ENCODE data around the gene TIGD2. TPM values are rescaled to one million over a fixed set of nuclear protein-coding genes. Genes with fewer than 3 reads are reported as not detected.

Gene TIGD2
- polyA plus RNA-seq, 1 donor (not counting 4 experiments of a cell fraction or from before 2014, with no cell fraction given), result 5.3 TPM

- no peak for FAIRE-seq
- H3K27me3 ChIP-seq (ENCODE audit: control insufficient read depth, extremely low read depth, insufficient read depth, low read length), result no peaks in the 10 kb centered on the region
- no peak overlapping the region for H2AFZ ChIP-seq (ENCODE audit: control insufficient read depth, low read length)
- no peaks in the 10 kb centered on the region for H3K9me1 ChIP-seq (ENCODE audit: control insufficient read depth, extremely low read depth, insufficient read depth, low read length)
- H3K4me2 ChIP-seq (ENCODE audit: control insufficient read depth, extremely low read depth, insufficient read depth, low read depth, low read length), result no peak overlapping the region
- H3K9ac ChIP-seq (ENCODE audit: control insufficient read depth, extremely low read depth, insufficient read depth, low read length), result no peak overlapping the region
- no peaks in the 10 kb centered on the region for H3K79me2 ChIP-seq (ENCODE audit: control insufficient read depth, insufficient read depth, low read length)
- no peak for DNase-seq (ENCODE audit: low read depth, low spot score)
- dilution Hi-C loops (cut with MboI; ENCODE audit: extremely low pct_ligation_motif_present, low sequenced_read_pairs), result no loop called here
- H3K4me1 ChIP-seq (ENCODE audit: control insufficient read depth, extremely low read depth, insufficient read depth, low read length), result peaks cover 7% of the 10 kb centered on the region
- no peaks in the 10 kb centered on the region for H3K9me3 ChIP-seq (ENCODE audit: control insufficient read depth, low read depth, low read length)
- no peaks in the 10 kb centered on the region for H4K20me1 ChIP-seq (ENCODE audit: control insufficient read depth, extremely low read depth, insufficient read depth, low read length)
- H3K36me3 ChIP-seq (ENCODE audit: control insufficient read depth in 2 of 2, extremely low read depth in 1 of 2, insufficient read depth in 2 of 2, low read length in 2 of 2), result no peaks in the 10 kb centered on the region
- H3K27ac ChIP-seq (ENCODE audit: control insufficient read depth, insufficient read depth, low read length), result no peak overlapping the region
- H3K4me3 ChIP-seq (ENCODE audit: control insufficient read depth in 2 of 3, extremely low read depth in 1 of 3, insufficient read depth in 2 of 3, low read depth in 1 of 3, low read length in 3 of 3), result no peak overlapping the region
- TF ChIP-seq CTCF (optimal IDR thresholded peaks at IDR 0.05 in 1 of 3, IDR thresholded peaks at IDR 0.05 in 1 of 3, conservative IDR thresholded peaks at IDR 0.05 in 1 of 3; ENCODE audit: extremely low read depth in 1 of 3, insufficient read depth in 2 of 3, low read length in 3 of 3) (no peak), EZH2 (IDR thresholded peaks at IDR 0.05; ENCODE audit: low read length) (no peak)
Observed at GRCh38 chr4:89070041-89070440, 41.3 kb upstream of the TIGD2 start.

GRCh38 chr4:89071311-89071710 is 40.0 kb upstream of the TIGD2 start:
- peaks cover 7% of the 10 kb centered on the region for H3K4me1 ChIP-seq (ENCODE audit: control insufficient read depth, extremely low read depth, insufficient read depth, low read length)
- H3K79me2 ChIP-seq (ENCODE audit: control insufficient read depth, insufficient read depth, low read length), result no peaks in the 10 kb centered on the region
- no peaks in the 10 kb centered on the region for H3K36me3 ChIP-seq (ENCODE audit: control insufficient read depth in 2 of 2, extremely low read depth in 1 of 2, insufficient read depth in 2 of 2, low read length in 2 of 2)
- H2AFZ ChIP-seq (ENCODE audit: control insufficient read depth, low read length), result peak overlapping the region; percentile 33
- no peak overlapping the region for H3K9ac ChIP-seq (ENCODE audit: control insufficient read depth, extremely low read depth, insufficient read depth, low read length)
- no peaks in the 10 kb centered on the region for H3K27me3 ChIP-seq (ENCODE audit: control insufficient read depth, extremely low read depth, insufficient read depth, low read length)
- H3K4me3 ChIP-seq (ENCODE audit: control insufficient read depth in 2 of 3, extremely low read depth in 1 of 3, insufficient read depth in 2 of 3, low read depth in 1 of 3, low read length in 3 of 3), result no peak overlapping the region
- dilution Hi-C loops (cut with MboI; ENCODE audit: extremely low pct_ligation_motif_present, low sequenced_read_pairs), result no loop called here
- FAIRE-seq, result no peak
- H3K9me3 ChIP-seq (ENCODE audit: control insufficient read depth, low read depth, low read length), result no peaks in the 10 kb centered on the region
- H3K9me1 ChIP-seq (ENCODE audit: control insufficient read depth, extremely low read depth, insufficient read depth, low read length), result no peaks in the 10 kb centered on the region
- no peak for DNase-seq (ENCODE audit: low read depth, low spot score)
- peak overlapping the region; percentile 23 for H3K4me2 ChIP-seq (ENCODE audit: control insufficient read depth, extremely low read depth, insufficient read depth, low read depth, low read length)
- no peak overlapping the region for H3K27ac ChIP-seq (ENCODE audit: control insufficient read depth, insufficient read depth, low read length)
- TF ChIP-seq CTCF (optimal IDR thresholded peaks at IDR 0.05 in 1 of 3, IDR thresholded peaks at IDR 0.05 in 1 of 3, conservative IDR thresholded peaks at IDR 0.05 in 1 of 3; ENCODE audit: extremely low read depth in 1 of 3, insufficient read depth in 2 of 3, low read length in 3 of 3), result no peak
- no peak for TF ChIP-seq EZH2 (IDR thresholded peaks at IDR 0.05; ENCODE audit: low read length)
- H4K20me1 ChIP-seq (ENCODE audit: control insufficient read depth, extremely low read depth, insufficient read depth, low read length), result no peaks in the 10 kb centered on the region
